SU-DHL-6 (cell line): Measurements from ENCODE around the gene FAM53A.

Experiments
- H2AFZ ChIP-seq: fragments of 200-600 bp; sonication (generic); 2 replicates; pipeline ENCODE4 v1.6.1; 2014; ENCODE audit warnings: low read depth, mild to moderate bottlenecking, moderate library complexity, mixed read lengths, antibody characterized with exemption, low read length; ENCODE audit not compliant: severe bottlenecking
- H3F3A ChIP-seq: fragments of 200-600 bp; shearing (Covaris generic); 2 replicates; pipeline ENCODE4 v1.6.0; 2016; ENCODE audit warnings: antibody characterized with exemption, mild to moderate bottlenecking; ENCODE audit not compliant: insufficient read depth
- H3K27ac ChIP-seq: fragments of 200-600 bp; sonication (generic); 2 replicates; pipeline ENCODE4 v1.5.1; 2016; ENCODE audit warnings: low read depth, mild to moderate bottlenecking, low read length, moderate library complexity, mixed read lengths
- H3K27me3 ChIP-seq: fragments of 200-600 bp; sonication (generic), shearing (Covaris generic); 2 replicates; pipeline ENCODE4 v1.6.0; 2014; ENCODE audit warnings: mild to moderate bottlenecking, low read length
- H3K36me3 ChIP-seq: fragments of 200-600 bp; sonication (generic); 2 replicates; pipeline ENCODE4 v1.6.1; 2014; ENCODE audit warnings: mild to moderate bottlenecking, low read length, mixed read lengths
- H3K4me2 ChIP-seq: fragments of 300-600, 200-600 bp; shearing (Covaris generic), sonication (generic); 2 replicates; pipeline ENCODE4 v1.6.0; 2014; ENCODE audit warnings: low read length, low read depth, mild to moderate bottlenecking; ENCODE audit not compliant: poor library complexity, severe bottlenecking
- H3K4me3 ChIP-seq: fragments of 200-600 bp; sonication (generic); 2 replicates; pipeline ENCODE4 v1.5.1; 2014; ENCODE audit warnings: antibody characterized with exemption, low read length, mild to moderate bottlenecking, mixed read lengths; ENCODE audit not compliant: insufficient read depth, poor library complexity, severe bottlenecking
- H3K79me2 ChIP-seq: fragments of 200-600 bp; sonication (generic); 2 replicates; pipeline ENCODE4 v1.6.1; 2014; ENCODE audit warnings: mild to moderate bottlenecking, low read length, moderate library complexity; ENCODE audit not compliant: insufficient read depth
- H3K9ac ChIP-seq: fragments of 200-600 bp; sonication (generic); 2 replicates; pipeline ENCODE4 v1.7.0; 2014; ENCODE audit warnings: mild to moderate bottlenecking, low read length
- H3K9me2 ChIP-seq: fragments of 200-600 bp; sonication (generic); replicated peaks from 2 replicates; pipeline ENCODE4 v1.6.1; 2014; ENCODE audit warnings: low read length; ENCODE audit not compliant: insufficient read depth
- H3K9me3 ChIP-seq: fragments of 200-600 bp; sonication (generic); 2 replicates; pipeline ENCODE4 v1.6.1; 2014; ENCODE audit warnings: low read length, mixed read lengths; ENCODE audit not compliant: insufficient read depth
- H4K20me1 ChIP-seq: fragments of 200-600 bp; sonication (generic); 2 replicates; pipeline ENCODE4 v1.6.1; 2014; ENCODE audit warnings: low read depth, mild to moderate bottlenecking, antibody characterized with exemption, low read length, moderate library complexity, mixed read lengths
- EZH2phosphoT487 ChIP-seq: fragments of 200-600 bp; sonication (generic), shearing (Covaris generic); conservative IDR thresholded peaks from 2 replicates; pipeline ENCODE4 v1.6.1; 2018; ENCODE audit warnings: mild to moderate bottlenecking, antibody characterized with exemption, low read length, moderate library complexity, mixed read lengths
- TF ChIP-seq, protein P1 (sequence below): fragments of 200-600 bp; sonication (generic); IDR thresholded peaks from one replicate; pipeline ENCODE4 v1.5.1; 2017; ENCODE audit warnings: antibody characterized with exemption, mild to moderate bottlenecking, low read length, moderate library complexity; ENCODE audit not compliant: insufficient read depth, poor library complexity, severe bottlenecking

FAM53A gene

DNA sequence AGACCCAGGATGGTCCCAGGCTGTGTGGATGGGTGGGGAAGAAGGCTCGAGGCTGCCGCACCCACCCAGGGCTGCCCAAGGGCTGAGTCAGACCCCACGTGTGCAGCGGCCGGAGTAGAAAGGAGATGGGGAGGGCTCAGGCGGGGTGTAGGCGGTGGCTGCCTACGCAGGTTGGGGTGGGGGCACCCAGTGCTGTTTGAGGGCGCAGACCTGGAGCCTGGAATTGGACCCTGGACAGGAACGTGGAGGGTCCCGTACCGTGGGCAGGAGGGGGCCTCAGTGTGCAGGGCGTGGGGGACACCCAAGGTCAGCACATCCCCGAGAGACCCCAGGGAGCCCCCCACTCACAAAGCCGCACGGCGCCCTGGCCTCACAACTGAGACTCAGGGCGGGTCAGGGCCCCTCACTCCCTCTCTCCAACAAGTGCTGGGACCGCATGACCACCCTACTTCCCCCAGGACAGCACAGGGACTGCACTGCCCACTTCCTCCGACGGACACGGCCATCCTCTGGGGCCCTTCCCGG is 79.9 kb downstream of the FAM53A start:
- Histone ChIP-seq H3F3A (no peaks in the 10 kb centered on the region), H3K79me2 (no peaks in the 10 kb centered on the region), H3K27me3 (no peaks in the 10 kb centered on the region), H3K36me3 (no peaks in the 10 kb centered on the region), H3K27ac (no peak overlapping the region), H2AFZ (no peak overlapping the region), H3K9ac (no peak overlapping the region), H3K4me3 (no peak overlapping the region), H4K20me1 (no peaks in the 10 kb centered on the region), H3K9me3 (no peaks in the 10 kb centered on the region), H3K9me2 (no peaks in the 10 kb centered on the region), H3K4me2 (no peak overlapping the region)
- no peak for TF ChIP-seq EZH2phosphoT487
- TF ChIP-seq, protein P1, sequence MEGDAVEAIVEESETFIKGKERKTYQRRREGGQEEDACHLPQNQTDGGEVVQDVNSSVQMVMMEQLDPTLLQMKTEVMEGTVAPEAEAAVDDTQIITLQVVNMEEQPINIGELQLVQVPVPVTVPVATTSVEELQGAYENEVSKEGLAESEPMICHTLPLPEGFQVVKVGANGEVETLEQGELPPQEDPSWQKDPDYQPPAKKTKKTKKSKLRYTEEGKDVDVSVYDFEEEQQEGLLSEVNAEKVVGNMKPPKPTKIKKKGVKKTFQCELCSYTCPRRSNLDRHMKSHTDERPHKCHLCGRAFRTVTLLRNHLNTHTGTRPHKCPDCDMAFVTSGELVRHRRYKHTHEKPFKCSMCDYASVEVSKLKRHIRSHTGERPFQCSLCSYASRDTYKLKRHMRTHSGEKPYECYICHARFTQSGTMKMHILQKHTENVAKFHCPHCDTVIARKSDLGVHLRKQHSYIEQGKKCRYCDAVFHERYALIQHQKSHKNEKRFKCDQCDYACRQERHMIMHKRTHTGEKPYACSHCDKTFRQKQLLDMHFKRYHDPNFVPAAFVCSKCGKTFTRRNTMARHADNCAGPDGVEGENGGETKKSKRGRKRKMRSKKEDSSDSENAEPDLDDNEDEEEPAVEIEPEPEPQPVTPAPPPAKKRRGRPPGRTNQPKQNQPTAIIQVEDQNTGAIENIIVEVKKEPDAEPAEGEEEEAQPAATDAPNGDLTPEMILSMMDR, result no peak

DNA sequence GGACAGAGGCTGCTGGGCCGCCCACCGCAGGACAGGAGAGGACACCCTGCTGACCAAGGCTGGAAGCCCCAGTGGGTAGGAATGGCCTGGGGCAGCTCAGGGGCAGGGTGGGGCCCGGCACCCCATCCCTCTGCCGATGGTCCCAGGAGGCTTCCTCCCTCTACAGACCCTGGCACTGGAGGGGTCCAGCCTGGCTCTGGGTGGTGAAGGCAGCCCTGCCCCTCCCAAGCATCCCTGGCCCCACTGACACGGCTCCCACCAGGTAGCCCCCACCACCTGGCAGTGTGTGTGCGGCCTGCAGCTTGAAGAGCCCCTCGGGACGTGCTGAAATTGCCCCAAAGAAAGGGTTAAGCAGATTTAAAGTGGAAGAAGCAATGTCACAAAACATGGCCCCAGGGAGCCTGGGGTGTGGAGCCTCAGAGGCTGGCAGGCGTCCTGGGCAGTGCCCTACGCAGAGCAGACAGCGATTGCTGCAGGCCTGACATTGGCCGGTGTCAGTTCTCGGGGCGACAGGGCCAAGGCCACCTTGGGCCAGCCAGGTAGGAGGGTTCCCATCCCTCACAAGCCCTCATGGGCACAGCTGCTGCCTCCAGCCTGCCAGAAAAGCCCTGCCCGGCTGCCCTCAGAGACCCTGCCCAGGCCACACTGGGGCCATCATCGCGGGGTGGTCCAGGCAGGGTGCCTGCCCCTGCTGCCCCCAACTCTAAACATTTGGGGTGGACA is 80.5 kb downstream of the FAM53A start:
- Histone ChIP-seq H3K27ac (no peak overlapping the region), H2AFZ (no peak overlapping the region), H3K9ac (no peak overlapping the region), H3K79me2 (no peaks in the 10 kb centered on the region), H3K36me3 (no peaks in the 10 kb centered on the region), H3K9me3 (no peaks in the 10 kb centered on the region), H3K27me3 (no peaks in the 10 kb centered on the region), H3K4me3 (no peak overlapping the region), H3F3A (no peaks in the 10 kb centered on the region), H4K20me1 (no peaks in the 10 kb centered on the region), H3K9me2 (no peaks in the 10 kb centered on the region), H3K4me2 (no peak overlapping the region)
- no peak for TF ChIP-seq EZH2phosphoT487
- TF ChIP-seq, protein P1, result no peak

DNA sequence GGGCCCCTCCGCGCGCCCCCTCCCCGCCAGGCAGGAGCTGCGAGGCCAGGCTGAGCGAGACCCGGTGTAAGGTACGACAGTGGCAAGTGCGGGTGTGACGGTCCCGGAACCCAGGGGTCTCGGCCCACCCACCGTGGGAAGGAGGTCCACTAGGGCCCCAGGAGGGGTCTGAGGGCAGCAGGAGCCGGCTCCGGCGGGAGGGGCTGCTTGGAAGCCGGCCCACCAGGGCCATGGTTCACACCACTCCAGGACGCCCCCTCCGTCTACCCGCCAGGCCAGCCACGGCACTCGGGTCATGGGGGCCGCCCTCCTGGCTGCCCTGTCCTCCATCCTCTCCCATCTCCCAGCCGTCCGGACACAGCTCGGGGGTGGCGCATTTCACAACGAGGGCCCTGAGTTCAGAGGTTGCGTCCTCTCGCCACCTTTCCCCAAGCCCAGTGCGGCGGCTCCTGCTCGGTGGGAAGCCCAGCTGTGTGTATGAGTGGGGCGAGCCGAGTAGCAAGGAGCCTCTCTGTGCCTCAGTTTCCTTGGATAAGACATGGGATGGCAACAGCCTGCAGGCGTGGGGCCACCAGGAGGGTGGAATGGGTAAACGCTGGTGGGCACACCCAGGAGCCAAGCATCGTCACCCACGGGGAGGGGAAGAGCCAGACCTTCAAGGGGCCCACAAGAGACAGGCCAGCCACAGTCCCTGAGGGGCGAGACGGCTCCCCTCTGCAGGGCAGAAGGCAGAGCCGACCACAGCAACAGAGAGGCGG is 81.3 kb downstream of the FAM53A start:
- no peak overlapping the region for H3K4me3 ChIP-seq
- H2AFZ ChIP-seq, result no peak overlapping the region
- no peak for TF ChIP-seq EZH2phosphoT487
- TF ChIP-seq, protein P1, result no peak
- no peaks in the 10 kb centered on the region for H3K79me2 ChIP-seq
- H3K4me2 ChIP-seq, result no peak overlapping the region
- H4K20me1 ChIP-seq, result no peaks in the 10 kb centered on the region
- no peaks in the 10 kb centered on the region for H3K36me3 ChIP-seq
- no peaks in the 10 kb centered on the region for H3K9me3 ChIP-seq
- H3K27me3 ChIP-seq, result no peaks in the 10 kb centered on the region
- H3F3A ChIP-seq, result no peaks in the 10 kb centered on the region
- H3K9me2 ChIP-seq, result no peaks in the 10 kb centered on the region
- no peak overlapping the region for H3K9ac ChIP-seq
- H3K27ac ChIP-seq, result no peak overlapping the region
